PC-9 (cell line): ENCODE results near the gene FRMD4B.

Source experiments
- EZH2 ChIP-seq: fragments of 200-600 bp; sonication (generic); IDR thresholded peaks from 2 replicates; pipeline ENCODE4 v1.8.0; 2017; ENCODE audit warnings: antibody characterized with exemption, low read depth
- TF ChIP-seq, protein P1 (sequence below): fragments of 200-600 bp; sonication (generic); conservative IDR thresholded peaks from 2 replicates; pipeline ENCODE4 v1.6.1; 2017; ENCODE audit warnings: mixed run types, antibody characterized with exemption, mild to moderate bottlenecking, moderate library complexity

DNA sequence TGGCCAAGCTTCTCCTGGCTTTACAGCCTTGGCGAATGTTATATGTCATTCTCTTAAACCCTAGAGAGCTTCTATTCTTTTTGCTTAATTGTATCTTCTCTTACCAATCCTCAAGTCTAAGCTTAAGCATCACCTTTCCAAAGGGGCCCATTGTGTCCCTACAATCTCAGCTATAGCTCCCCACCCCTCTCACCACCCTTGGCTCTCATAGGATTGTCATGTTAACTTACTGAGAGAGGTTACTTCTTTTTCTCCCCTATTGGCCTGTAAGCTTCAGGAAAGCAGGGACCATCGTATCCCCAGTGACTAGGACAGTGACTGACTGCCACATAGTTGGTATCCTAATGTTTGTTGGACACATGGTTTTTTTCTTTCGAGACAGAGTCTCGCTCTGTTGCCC, 220.1 kb downstream of the FRMD4B start:
- TF ChIP-seq, protein P1, sequence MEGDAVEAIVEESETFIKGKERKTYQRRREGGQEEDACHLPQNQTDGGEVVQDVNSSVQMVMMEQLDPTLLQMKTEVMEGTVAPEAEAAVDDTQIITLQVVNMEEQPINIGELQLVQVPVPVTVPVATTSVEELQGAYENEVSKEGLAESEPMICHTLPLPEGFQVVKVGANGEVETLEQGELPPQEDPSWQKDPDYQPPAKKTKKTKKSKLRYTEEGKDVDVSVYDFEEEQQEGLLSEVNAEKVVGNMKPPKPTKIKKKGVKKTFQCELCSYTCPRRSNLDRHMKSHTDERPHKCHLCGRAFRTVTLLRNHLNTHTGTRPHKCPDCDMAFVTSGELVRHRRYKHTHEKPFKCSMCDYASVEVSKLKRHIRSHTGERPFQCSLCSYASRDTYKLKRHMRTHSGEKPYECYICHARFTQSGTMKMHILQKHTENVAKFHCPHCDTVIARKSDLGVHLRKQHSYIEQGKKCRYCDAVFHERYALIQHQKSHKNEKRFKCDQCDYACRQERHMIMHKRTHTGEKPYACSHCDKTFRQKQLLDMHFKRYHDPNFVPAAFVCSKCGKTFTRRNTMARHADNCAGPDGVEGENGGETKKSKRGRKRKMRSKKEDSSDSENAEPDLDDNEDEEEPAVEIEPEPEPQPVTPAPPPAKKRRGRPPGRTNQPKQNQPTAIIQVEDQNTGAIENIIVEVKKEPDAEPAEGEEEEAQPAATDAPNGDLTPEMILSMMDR, result no peak
- TF ChIP-seq EZH2, result no peak
